Measurements from ENCODE around the gene FANCD2.

DNA sequence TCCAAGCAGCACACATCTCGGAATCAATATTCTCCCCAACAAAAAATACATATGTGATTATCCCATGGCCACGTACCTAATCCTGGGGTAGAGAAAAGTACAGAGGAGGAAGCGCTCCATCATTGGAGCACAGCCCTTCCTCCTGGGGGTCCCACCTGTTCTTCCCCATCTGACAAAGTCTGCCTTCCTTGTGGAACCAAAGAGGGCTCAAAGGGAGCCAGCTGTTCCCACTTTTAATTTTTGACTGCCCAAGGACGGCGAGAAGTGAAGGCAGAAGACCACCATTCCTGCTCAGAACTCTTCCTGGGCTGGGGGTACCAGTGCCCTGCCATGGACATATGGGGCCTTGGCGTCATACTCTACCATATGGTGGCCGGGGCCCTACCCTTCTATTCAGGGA, 14.1 kb upstream of the FANCD2 start:
- TF ChIP-seq, protein P1, sequence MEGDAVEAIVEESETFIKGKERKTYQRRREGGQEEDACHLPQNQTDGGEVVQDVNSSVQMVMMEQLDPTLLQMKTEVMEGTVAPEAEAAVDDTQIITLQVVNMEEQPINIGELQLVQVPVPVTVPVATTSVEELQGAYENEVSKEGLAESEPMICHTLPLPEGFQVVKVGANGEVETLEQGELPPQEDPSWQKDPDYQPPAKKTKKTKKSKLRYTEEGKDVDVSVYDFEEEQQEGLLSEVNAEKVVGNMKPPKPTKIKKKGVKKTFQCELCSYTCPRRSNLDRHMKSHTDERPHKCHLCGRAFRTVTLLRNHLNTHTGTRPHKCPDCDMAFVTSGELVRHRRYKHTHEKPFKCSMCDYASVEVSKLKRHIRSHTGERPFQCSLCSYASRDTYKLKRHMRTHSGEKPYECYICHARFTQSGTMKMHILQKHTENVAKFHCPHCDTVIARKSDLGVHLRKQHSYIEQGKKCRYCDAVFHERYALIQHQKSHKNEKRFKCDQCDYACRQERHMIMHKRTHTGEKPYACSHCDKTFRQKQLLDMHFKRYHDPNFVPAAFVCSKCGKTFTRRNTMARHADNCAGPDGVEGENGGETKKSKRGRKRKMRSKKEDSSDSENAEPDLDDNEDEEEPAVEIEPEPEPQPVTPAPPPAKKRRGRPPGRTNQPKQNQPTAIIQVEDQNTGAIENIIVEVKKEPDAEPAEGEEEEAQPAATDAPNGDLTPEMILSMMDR (IDR thresholded peaks at IDR 0.05; ENCODE audit: borderline replicate concordance, extremely low read depth, low read length, poor library complexity, severe bottlenecking): no peak
- TF ChIP-seq EZH2 (IDR thresholded peaks at IDR 0.05; ENCODE audit: borderline replicate concordance, low read depth, low read length, severe bottlenecking): no peak

All from DND-41 (cell line).